Mesodermal cell (in vitro differentiated cells): ENCODE data around the gene ARMC10. TPM values are rescaled to one million over a fixed set of nuclear protein-coding genes. Genes with fewer than 3 reads are reported as not detected.
"Not testable (repeated sequence)": the region's sequence is repeated elsewhere in the genome, so short reads cannot be mapped to it uniquely, and the experiment has no call there.

Experiments
- H3K27ac ChIP-seq: 2 replicates; pipeline ENCODE4 v1.7.0; 2013; ENCODE audit warnings: mild to moderate bottlenecking, low read depth, low read length, moderate library complexity; ENCODE audit not compliant: severe bottlenecking
- H3K36me3 ChIP-seq: 2 replicates; pipeline ENCODE4 v1.7.1; 2013; ENCODE audit warnings: mild to moderate bottlenecking, low read length, moderate library complexity; ENCODE audit not compliant: control insufficient read depth, insufficient read depth
- H3K4me1 ChIP-seq: one replicate; pipeline ENCODE4 v1.7.1; 2013; ENCODE audit warnings: mild to moderate bottlenecking, low read length; ENCODE audit not compliant: insufficient read depth, control insufficient read depth, poor library complexity, severe bottlenecking
- H3K4me3 ChIP-seq: 2 replicates; pipeline ENCODE4 v1.7.0; 2013; ENCODE audit warnings: low read length, control low read depth, mild to moderate bottlenecking; ENCODE audit not compliant: insufficient read depth, poor library complexity, severe bottlenecking; ENCODE audit errors: extremely low read depth
- H3K9me3 ChIP-seq: 2 replicates; pipeline ENCODE4 v1.7.1; 2013; ENCODE audit warnings: mild to moderate bottlenecking, low read length, moderate library complexity; ENCODE audit not compliant: control insufficient read depth
- WGBS, 2 experiments: methylation state at CpG; one replicate each; pipeline ENCODE4 v1.1.5; 2013; ENCODE audit warnings: missing lambda C conversion rate in 2 of 2; ENCODE audit not compliant: insufficient coverage in 2 of 2; 5-methylcytosine and 5-hydroxymethylcytosine counted together
- polyA plus RNA-seq, 2 experiments: library from polyadenylated mRNA; stranded (reverse); fragments of 50-300 nt; gene quantifications; one replicate each; pipeline ENCODE4 v1.2.3, GENCODE V29; 2013

ARMC10 gene
- polyA plus RNA-seq (2013, experiment 1 of 2) = 34.9 TPM
- 32.4 TPM for polyA plus RNA-seq (2013, experiment 2 of 2)

- Histone ChIP-seq H3K9me3 (no peaks in the 10 kb centered on the region), H3K4me3 (peak within 1 kb of the TSS; percentile 69), H3K36me3 (peaks cover 5% of the 10 kb centered on the region), H3K27ac (peak within 1 kb of the TSS; percentile 80), H3K4me1 (peaks cover 3% of the 10 kb centered on the region)
- 0 to 1% methylated on average over 58 to 71 of the region's 83 CpGs for WGBS, 2 experiments
Measured at GRCh38 chr7:103074519-103075336, at the start of gene ARMC10, which contains the start of gene FBXL13. TSS of gene ARMC10 (plus strand) at chr7:103075140. CDS start at chr7:103075273, 133 bp downstream. TSS of gene FBXL13 (minus strand) at chr7:103074796.

DNA sequence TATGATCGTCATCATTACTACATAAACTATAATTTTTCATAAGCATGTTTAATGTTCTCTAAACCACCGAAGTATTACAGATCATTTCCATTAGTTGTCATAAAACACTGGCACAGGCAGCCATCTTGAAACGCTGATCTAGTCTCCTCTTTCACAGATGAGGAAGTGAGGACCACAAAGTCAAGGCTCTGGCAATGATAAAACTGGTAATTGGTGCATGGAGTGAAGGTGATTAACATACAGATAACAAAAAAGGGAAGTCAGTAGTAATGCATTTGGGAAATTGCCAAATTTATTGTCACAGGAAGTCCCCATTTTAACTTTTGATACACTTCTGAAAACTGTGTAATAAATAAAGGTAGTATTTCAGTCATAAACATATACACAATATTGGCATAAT, 49.6 kb upstream of the ARMC10 start:
- H3K27ac ChIP-seq = no peak overlapping the region
- H3K4me3 ChIP-seq = no peak overlapping the region
- WGBS, 2 experiments = 100% methylated on average over 1 to 2 of the region's 3 CpGs
- H3K9me3 ChIP-seq = no peaks in the 10 kb centered on the region
- no peaks in the 10 kb centered on the region for H3K36me3 ChIP-seq
- H3K4me1 ChIP-seq = no peaks in the 10 kb centered on the region

GRCh38 chr7:103031024-103031423, 43.9 kb upstream of the ARMC10 start:
- Histone ChIP-seq H3K27ac (no peak overlapping the region), H3K4me1 (no peaks in the 10 kb centered on the region), H3K9me3 (no peaks in the 10 kb centered on the region), H3K4me3 (no peak overlapping the region), H3K36me3 (no peaks in the 10 kb centered on the region)
- no CpG with 5 or more reads among the region's 1 CpG for WGBS, 2 experiments

GRCh38 chr7:103031781-103032180, 43.2 kb upstream of the ARMC10 start:
- H3K4me1 ChIP-seq = no peaks in the 10 kb centered on the region
- H3K36me3 ChIP-seq = no peaks in the 10 kb centered on the region
- no peak overlapping the region for H3K27ac ChIP-seq
- H3K4me3 ChIP-seq = no peak overlapping the region
- no CpG with 5 or more reads among the region's 1 CpG for WGBS, 2 experiments
- H3K9me3 ChIP-seq = no peaks in the 10 kb centered on the region

- 88 to 94% methylated on average over 10 to 15 of the region's 20 CpGs for WGBS, 2 experiments
- not testable (repeated sequence) for H3K9me3 ChIP-seq, H3K4me3 ChIP-seq, H3K4me1 ChIP-seq, H3K27ac ChIP-seq, H3K36me3 ChIP-seq
Measured at GRCh38 chr7:103034318-103034717, 40.6 kb upstream of the ARMC10 start.

- Histone ChIP-seq H3K27ac (no peak overlapping the region), H3K4me1 (no peaks in the 10 kb centered on the region), H3K36me3 (no peaks in the 10 kb centered on the region), H3K4me3 (no peak overlapping the region), H3K9me3 (no peaks in the 10 kb centered on the region)
- WGBS, 2 experiments = no CpG with 5 or more reads among the region's 1 CpG
Measured at GRCh38 chr7:103037476-103037822, 37.5 kb upstream of the ARMC10 start.

DNA sequence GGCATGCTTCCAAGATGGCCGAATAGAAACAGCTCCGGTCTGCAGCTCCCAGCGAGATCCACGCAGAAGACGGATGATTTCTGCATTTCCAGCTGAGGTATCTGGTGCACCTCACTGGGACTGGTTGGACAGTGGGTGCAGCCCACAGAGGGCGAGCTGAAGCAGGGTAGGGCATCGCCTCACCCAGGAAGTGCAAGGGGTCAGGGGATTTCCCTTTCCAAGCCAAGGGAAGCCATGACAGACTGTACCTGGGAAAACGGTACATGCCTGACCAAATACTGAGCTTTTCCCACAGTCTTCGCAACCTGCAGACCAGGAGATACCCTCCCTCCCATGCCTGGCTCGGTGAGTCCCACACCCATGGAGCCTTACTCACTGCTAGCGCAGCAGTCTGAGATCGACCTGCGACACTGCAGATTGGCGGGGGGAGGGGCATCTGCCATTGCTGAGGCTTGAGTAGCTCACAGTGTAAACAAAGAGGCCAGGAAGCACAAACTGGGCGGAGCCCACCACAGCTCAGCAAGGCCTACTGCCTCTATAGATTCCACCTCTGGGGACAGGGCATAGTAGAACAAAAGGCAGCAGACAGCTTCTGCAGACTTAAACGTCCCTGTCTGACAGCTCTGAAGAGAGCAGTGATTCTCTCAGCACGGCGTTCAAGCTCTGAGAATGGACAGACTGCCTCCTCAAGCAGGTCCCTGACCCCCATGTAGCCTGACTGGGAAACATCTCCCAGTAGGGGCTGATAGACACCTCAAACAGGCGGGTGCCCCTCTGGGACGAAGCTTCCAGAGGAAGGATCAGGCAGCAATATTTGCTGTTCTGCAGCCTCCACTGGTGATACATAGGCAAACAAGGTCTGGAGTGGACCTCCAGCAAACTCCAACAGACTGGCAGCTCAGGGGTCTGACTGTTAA, 36.9 kb upstream of the ARMC10 start:
- 75 to 77% methylated on average over 16 to 18 of the region's 20 CpGs for WGBS, 2 experiments
- H3K27ac ChIP-seq, H3K36me3 ChIP-seq, H3K4me3 ChIP-seq, H3K4me1 ChIP-seq, H3K9me3 ChIP-seq: not testable (repeated sequence)

DNA sequence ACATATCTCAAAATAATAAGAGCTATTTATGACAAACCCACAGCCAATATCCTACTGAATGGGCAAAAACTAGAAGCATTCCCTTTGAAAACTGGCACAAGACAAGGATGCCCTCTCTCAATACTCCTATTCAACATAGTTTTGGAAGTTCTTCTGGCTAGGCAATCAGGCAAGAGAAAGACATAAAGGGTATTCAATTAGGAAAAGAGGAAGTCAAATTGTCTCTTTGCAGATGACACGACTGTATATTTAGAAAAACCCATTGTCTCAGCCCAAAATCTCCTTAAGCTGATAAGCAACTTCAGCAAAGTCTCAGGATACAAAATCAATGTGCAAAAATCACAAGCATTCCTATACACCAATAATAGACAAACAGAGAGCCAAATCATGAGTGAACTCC, 33.1 kb upstream of the ARMC10 start:
- H3K9me3 ChIP-seq, H3K36me3 ChIP-seq, H3K4me3 ChIP-seq, H3K4me1 ChIP-seq, H3K27ac ChIP-seq: not testable (repeated sequence)
- no CpG with 5 or more reads among the region's 1 CpG for WGBS, 2 experiments

DNA sequence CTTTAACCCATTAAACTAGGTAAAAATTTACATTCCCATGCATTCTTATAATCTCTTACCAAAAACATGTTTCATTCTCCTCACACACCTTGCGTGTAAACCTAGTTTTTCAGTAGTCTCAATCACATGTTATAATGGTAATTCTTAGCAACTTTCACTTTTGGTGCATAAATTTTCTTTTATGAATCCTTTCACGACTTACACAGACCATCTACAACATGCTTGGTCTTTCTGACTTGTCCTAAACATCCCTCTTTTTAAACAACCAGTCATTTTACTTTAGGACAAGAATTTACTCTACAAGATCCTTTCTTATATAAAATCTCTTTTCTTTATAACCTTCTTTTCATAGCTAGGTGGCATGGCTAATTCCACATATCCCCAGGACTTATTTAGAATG, 26.1 kb upstream of the ARMC10 start:
- Histone ChIP-seq H3K27ac (no peak overlapping the region), H3K4me3 (no peak overlapping the region), H3K36me3 (peaks cover 4% of the 10 kb centered on the region), H3K4me1 (no peaks in the 10 kb centered on the region), H3K9me3 (peaks cover 38% of the 10 kb centered on the region)
- WGBS, 2 experiments = 73 to 84% methylated on average over 1 to 2 of the region's 2 CpGs

DNA sequence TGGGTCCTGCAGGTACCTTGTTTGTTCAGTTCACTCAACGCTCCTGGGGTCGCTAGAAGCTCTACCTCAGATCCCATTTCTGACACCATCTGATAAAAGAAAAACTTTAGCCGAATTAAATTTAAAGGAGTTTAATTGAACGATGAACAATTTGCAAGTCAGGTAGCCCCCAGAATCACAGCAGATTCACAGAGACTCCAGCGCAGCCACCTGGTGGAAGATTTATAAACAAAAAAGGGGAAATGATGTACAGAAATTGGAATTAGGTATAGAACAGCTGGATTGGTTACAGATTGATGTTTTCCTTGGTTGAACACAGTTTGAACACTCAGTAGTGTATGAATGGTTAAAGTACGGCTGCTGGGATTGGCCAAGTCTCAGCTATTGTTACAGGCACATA, 23.4 kb upstream of the ARMC10 start:
- no peaks in the 10 kb centered on the region for H3K4me1 ChIP-seq
- 96 to 97% methylated on average over 3 to 6 of the region's 6 CpGs for WGBS, 2 experiments

More for the DNA sequence above, 23.4 kb upstream of the ARMC10 start:
- H3K4me3 ChIP-seq = no peak overlapping the region
- peaks cover 4% of the 10 kb centered on the region for H3K36me3 ChIP-seq
- no peak overlapping the region for H3K27ac ChIP-seq
- H3K9me3 ChIP-seq = peaks cover 38% of the 10 kb centered on the region
